A549 (cell line): ENCODE measurements around the gene AMPD1. TPM values are rescaled to one million over a fixed set of nuclear protein-coding genes. Genes with fewer than 3 reads are reported as not detected.

Experiments used
- ATAC-seq, 2 experiments: fragments of 200-7000 bp in 1 of 2; fragments of >200 bp in 1 of 2; cut with Nextera tagmentation in 1 of 2; cut with Tn5 transposase in 1 of 2; 3 replicates each; pipeline versions ENCODE4 v1.8.0 to v1.9.1; 2018 to 2020; ENCODE audit warnings: mild to moderate bottlenecking in 1 of 2, moderate library complexity in 1 of 2
- CTCF ChIA-PET: fragments of 300-600 bp; sonication (Branson Sonifier 250); formaldehyde crosslinking; extraction: SDS; loops from one replicate; lab custom pipeline; 2021; ENCODE audit warnings: antibody characterized with exemption, inconsistent platforms; lab: Yijun Ruan, JAX
- POLR2A ChIA-PET: fragments of 350-600 bp; formaldehyde crosslinking; extraction: SDS; loops from one replicate; lab custom pipeline; 2021; ENCODE audit warnings: antibody characterized with exemption, inconsistent platforms; lab: Yijun Ruan, JAX
- DNase-seq, 2 experiments: peaks; one replicate each; pipeline versions ENCODE4 v3.0.0 to v3.0.0-alpha.2; 2011 to 2016; ENCODE audit warnings: low read depth in 1 of 2, low spot score in 1 of 2
- FAIRE-seq: peaks from 2 replicates; lab custom pipeline; 2011; peaks lifted over from hg19 to GRCh38; lab: Jason Lieb, UNC
- H3K27ac ChIP-seq, 2 experiments: fragments of >200 bp; sonication (Bioruptor Twin); formaldehyde crosslinking; 3 replicates each; pipeline ENCODE4 v1.5.1; 2016 to 2017
- H3K4me1 ChIP-seq: fragments of >200 bp; sonication (Bioruptor Twin); formaldehyde crosslinking; 3 replicates; pipeline ENCODE4 v1.6.1; 2016
- H3K4me2 ChIP-seq: fragments of >200 bp; sonication (Bioruptor Twin); formaldehyde crosslinking; 3 replicates; pipeline ENCODE4 v1.6.1; 2016
- H3K4me3 ChIP-seq: fragments of >200 bp; sonication (Bioruptor Twin); formaldehyde crosslinking; 3 replicates; pipeline ENCODE4 v1.5.1; 2016
- H3K9me3 ChIP-seq: fragments of >200 bp; sonication (Bioruptor Twin); formaldehyde crosslinking; 3 replicates; pipeline ENCODE4 v1.6.1; 2016
- BCL3 ChIP-seq: fragments of >200 bp; sonication (Bioruptor Twin); formaldehyde crosslinking; IDR thresholded peaks from 3 replicates; pipeline ENCODE4 v1.6.1; 2016
- CBX8 ChIP-seq: fragments of 200-600 bp; sonication (generic); IDR thresholded peaks from 2 replicates; pipeline ENCODE4 v1.6.1; 2016
- HOXB5 ChIP-seq: fragments of 250-450 bp; sonication (Bioruptor Pico); IDR thresholded peaks from 2 replicates; pipeline ENCODE4 v1.5.0; 2020; ENCODE audit warnings: mild to moderate bottlenecking, moderate library complexity
- JUNB ChIP-seq: fragments of >200 bp; sonication (Bioruptor Twin); formaldehyde crosslinking; IDR thresholded peaks from 2 replicates; pipeline ENCODE4 v1.6.1; 2016
- MAFK ChIP-seq: fragments of 450-650 bp; IDR thresholded peaks from 2 replicates; pipeline ENCODE4 v1.6.1; 2014; ENCODE audit not compliant: partially characterized antibody
- MAZ ChIP-seq: fragments of 150-350 bp; IDR thresholded peaks from 2 replicates; pipeline ENCODE4 v1.6.1; 2014; ENCODE audit warnings: antibody characterized with exemption, low read depth, low read length, borderline replicate concordance
- RCOR1 ChIP-seq: fragments of 150-350 bp; IDR thresholded peaks from 2 replicates; pipeline ENCODE4 v1.6.1; 2014; ENCODE audit warnings: antibody characterized with exemption, low read length, low read depth
- SREBF2 ChIP-seq: fragments of 450-650 bp; IDR thresholded peaks from 2 replicates; pipeline ENCODE4 v1.6.1; 2014; ENCODE audit warnings: mild to moderate bottlenecking, moderate library complexity
- TP53 ChIP-seq: fragments of 250-450 bp; sonication (Bioruptor Pico); IDR thresholded peaks from 2 replicates; pipeline ENCODE4 v1.5.0; 2021; ENCODE audit warnings: mild to moderate bottlenecking, moderate library complexity
- ZC3H11A ChIP-seq: fragments of 450-650 bp; IDR thresholded peaks from 2 replicates; pipeline ENCODE4 v1.6.1; 2014; ENCODE audit warnings: antibody characterized with exemption, mild to moderate bottlenecking
- ZNF302 ChIP-seq: fragments of 250-450 bp; sonication (Bioruptor Pico); IDR thresholded peaks from 2 replicates; pipeline ENCODE4 v1.9.0; 2021; ENCODE audit warnings: inconsistent platforms, mild to moderate bottlenecking, moderate library complexity
- WGBS: methylation state at CpG from one replicate; pipeline ENCODE4 v1.1.6; 2017; ENCODE audit errors: missing lambda C conversion rate; 5-methylcytosine and 5-hydroxymethylcytosine counted together
- polyA minus RNA-seq: library from RNA; depleted of rRNA, polyadenylated mRNA; stranded (reverse); fragments of >200 nt; gene quantifications from 2 replicates; pipeline ENCODE4 v1.2.3, GENCODE V29; 2011; rRNA and poly(A)+ RNA removed
- polyA plus RNA-seq, 4 experiments: library from polyadenylated mRNA; depleted of rRNA in 3 of 4; stranded (reverse); fragments of >200 nt; fragmentation: RNase III in 1 of 4; extraction: RNeasy Plus Mini Kit Qiagen cat#74134 plus additional on column Dnase treatment in 1 of 4; gene quantifications; 2 replicates in 3 of 4; 3 replicates in 1 of 4; pipeline ENCODE4 v1.2.3, GENCODE V29; 2011 to 2017
- TF ChIP-seq, protein P1 (sequence below): fragments of 450-650 bp; IDR thresholded peaks from 2 replicates; pipeline ENCODE4 v1.6.1; 2014; ENCODE audit warnings: antibody characterized with exemption

The AMPD1 gene
- not detected in 2 replicates for polyA plus RNA-seq (2011; rRNA removed)
- not detected in 2 replicates for polyA plus RNA-seq (2012; cell fraction: cytosol; rRNA removed)
- not detected in 2 replicates for polyA plus RNA-seq (2012; cell fraction: nucleus; rRNA removed)
- polyA plus RNA-seq (2017; fragmentation: RNase III; extraction: RNeasy Plus Mini Kit Qiagen cat#74134 plus additional on column Dnase treatment): not detected in 3 replicates
- not detected in 2 replicates for polyA minus RNA-seq

- Histone ChIP-seq H3K27ac (no peak within 1 kb of the TSS), H3K4me3 (no peak within 1 kb of the TSS)
- 39% methylated on average over 6 of the region's 6 CpGs for WGBS
- CTCF ChIA-PET: interaction anchor here (0.5 to 1.0 kb wide), 3 partner anchors 13 to 281 kb away, joined by 3 read pairs; partner anchors contain the start of gene DENND2C
- POLR2A ChIA-PET: no interaction called here
- ATAC-seq: no peak
- no peak for TF ChIP-seq ZNF302 (CRISPR knock-in tag)
- TF ChIP-seq BCL3: no peak
- TF ChIP-seq CBX8: no peak
- TF ChIP-seq ZC3H11A: no peak
- TF ChIP-seq, all 56 proteins: peak for 0
- no peak for FAIRE-seq
- H3K4me2 ChIP-seq: no peak within 1 kb of the TSS
- DNase-seq: no peak
- H3K4me1 ChIP-seq: no peaks in the 10 kb centered on the region
- no peaks in the 10 kb centered on the region for H3K9me3 ChIP-seq
Measured at GRCh38 chr1:114695430-114696058, at the start of gene AMPD1. TSS of gene AMPD1 (minus strand) at chr1:114695546. CDS start at chr1:114695471, 75 bp downstream.

DNA sequence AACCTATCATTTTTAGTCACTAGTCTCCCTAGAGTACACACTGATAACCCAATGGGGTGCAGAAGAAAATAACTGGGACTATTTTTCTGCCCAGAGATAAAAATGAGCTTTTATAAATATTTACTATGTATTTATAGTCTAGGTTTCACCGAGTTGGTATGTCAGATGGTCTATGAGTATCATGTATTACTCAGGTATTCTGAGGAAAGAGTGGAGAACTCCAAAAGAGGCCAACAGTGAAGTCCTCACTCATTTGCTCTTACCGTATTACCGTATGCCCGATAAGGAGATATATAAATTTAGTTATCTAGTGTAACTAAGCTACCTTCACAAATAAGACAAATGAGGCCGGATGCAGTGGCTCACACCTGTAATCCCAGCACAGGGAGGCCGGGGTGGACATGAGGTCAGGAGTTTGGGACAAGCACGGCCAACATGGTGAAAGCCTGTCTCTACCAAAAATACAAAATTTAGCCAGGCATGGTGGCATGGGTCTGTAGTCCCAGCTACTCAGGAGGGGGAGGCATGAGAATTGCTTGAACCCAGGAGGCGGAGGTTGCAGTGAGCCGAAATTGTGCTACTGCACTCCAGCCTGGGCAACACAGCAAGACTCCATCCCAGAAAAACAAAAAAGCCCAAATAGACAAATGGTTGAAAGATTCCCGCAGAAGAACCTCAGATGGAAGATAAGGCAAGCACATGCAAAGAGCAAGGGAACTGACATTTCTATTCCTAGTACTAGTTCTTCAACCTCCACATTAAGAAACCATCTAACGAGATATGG is 46.8 kb upstream of the AMPD1 start:
- POLR2A ChIA-PET: no interaction called here
- no peaks in the 10 kb centered on the region for H3K9me3 ChIP-seq
- FAIRE-seq: no peak
- H3K4me2 ChIP-seq: no peak overlapping the region
- DNase-seq: no peak
- no peak overlapping the region for H3K4me3 ChIP-seq
- CTCF ChIA-PET: interaction anchor here (1.4 to 1.5 kb wide), 3 partner anchors 9 to 21 kb away, joined by 3 read pairs; no protein-coding TSS in a partner anchor
- H3K4me1 ChIP-seq: peaks cover 7% of the 10 kb centered on the region; the same call in 1 of the 3 replicates
- no peak for ATAC-seq
- H3K27ac ChIP-seq: no peak overlapping the region
- TF ChIP-seq RCOR1: no peak
- WGBS: 90% methylated on average over 11 of the region's 11 CpGs

GRCh38 chr1:114740331-114740730 is 45.0 kb upstream of the AMPD1 start:
- no peak for DNase-seq
- no peak for FAIRE-seq
- no peak for ATAC-seq
- Histone ChIP-seq H3K4me1 (peaks cover 7% of the 10 kb centered on the region; the same call in 1 of the 3 replicates), H3K9me3 (no peaks in the 10 kb centered on the region), H3K4me3 (no peak overlapping the region), H3K4me2 (no peak overlapping the region), H3K27ac (no peak overlapping the region)
- ChIA-PET CTCF (no interaction called here), POLR2A (no interaction called here)
- TF ChIP-seq JUNB (no peak), SREBF2 (no peak), TP53 (CRISPR knock-in tag) (no peak)
- WGBS: 90% methylated on average over 1 of the region's 1 CpG

- no peak for TF ChIP-seq SREBF2
- no peak for TF ChIP-seq HOXB5 (CRISPR knock-in tag)
- no peak for TF ChIP-seq MAFK
- no peak for TF ChIP-seq MAZ
- TF ChIP-seq, protein P1, sequence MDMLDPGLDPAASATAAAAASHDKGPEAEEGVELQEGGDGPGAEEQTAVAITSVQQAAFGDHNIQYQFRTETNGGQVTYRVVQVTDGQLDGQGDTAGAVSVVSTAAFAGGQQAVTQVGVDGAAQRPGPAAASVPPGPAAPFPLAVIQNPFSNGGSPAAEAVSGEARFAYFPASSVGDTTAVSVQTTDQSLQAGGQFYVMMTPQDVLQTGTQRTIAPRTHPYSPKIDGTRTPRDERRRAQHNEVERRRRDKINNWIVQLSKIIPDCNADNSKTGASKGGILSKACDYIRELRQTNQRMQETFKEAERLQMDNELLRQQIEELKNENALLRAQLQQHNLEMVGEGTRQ: no peak
- H3K4me3 ChIP-seq: no peak overlapping the region
- no peak overlapping the region for H3K27ac ChIP-seq
- 89% methylated on average over 6 of the region's 6 CpGs for WGBS
- no peak overlapping the region for H3K4me2 ChIP-seq
- DNase-seq (no peak), FAIRE-seq (no peak), ATAC-seq (no peak)
- no peaks in the 10 kb centered on the region for H3K9me3 ChIP-seq
- peaks cover 7% of the 10 kb centered on the region; the same call in 1 of the 3 replicates for H3K4me1 ChIP-seq
- POLR2A ChIA-PET: no interaction called here
- CTCF ChIA-PET: no interaction called here
Measured at GRCh38 chr1:114737314-114737849, 42.0 kb upstream of the AMPD1 start.
